Activated CD4-positive, alpha-beta memory T cell treated with anti-CD3 and anti-CD28 coated beads for 36 hours (primary cell): ENCODE results near the gene ATP2B1. TPM values are rescaled to one million over a fixed set of nuclear protein-coding genes. Genes with fewer than 3 reads are reported as not detected.

Experiments used
- CTCF ChIA-PET: fragments of 350-600 bp; sonication (Branson Sonifier 250); formaldehyde crosslinking; loops from one replicate; lab custom pipeline; 2021; ENCODE audit warnings: antibody characterized with exemption, inconsistent platforms; lab: Charles Lee
- POLR2A ChIA-PET: fragments of 350-600 bp; sonication (Branson Sonifier 250); formaldehyde crosslinking; loops from one replicate; lab custom pipeline; 2021; ENCODE audit warnings: antibody characterized with exemption; lab: Charles Lee
- DNase-seq: peaks from one replicate; pipeline ENCODE4 v3.0.0-alpha.2; 2020
- H3K27ac Mint-ChIP-seq: one replicate; pipeline ENCODE4 v1.8.0; 2021; ENCODE audit warnings: mixed read lengths
- H3K27me3 Mint-ChIP-seq: one replicate; pipeline ENCODE4 v1.8.0; 2021; ENCODE audit warnings: mixed read lengths
- H3K36me3 Mint-ChIP-seq: one replicate; pipeline ENCODE4 v1.8.0; 2021; ENCODE audit warnings: mixed read lengths
- H3K4me1 Mint-ChIP-seq: one replicate; pipeline ENCODE4 v1.8.0; 2021; ENCODE audit warnings: low read depth, mixed read lengths
- H3K4me3 Mint-ChIP-seq: one replicate; pipeline ENCODE4 v1.8.0; 2021; ENCODE audit warnings: mild to moderate bottlenecking, mixed read lengths
- H3K9me3 Mint-ChIP-seq: one replicate; pipeline ENCODE4 v1.8.0; 2021; ENCODE audit warnings: mixed read lengths
- intact Hi-C: fragments of 100-400 bp; cut with micrococcal nuclease; formaldehyde crosslinking; loops from one replicate; pipeline ENCODE4 v1.15.1; 2023
- total RNA-seq, 2 experiments: library from RNA; stranded (reverse); gene quantifications; one replicate each; pipeline ENCODE4 v1.2.3, GENCODE V29; 2021

ATP2B1 gene
- total RNA-seq, 2 experiments from 2014 or later = 22.6 to 24.8 TPM

DNA sequence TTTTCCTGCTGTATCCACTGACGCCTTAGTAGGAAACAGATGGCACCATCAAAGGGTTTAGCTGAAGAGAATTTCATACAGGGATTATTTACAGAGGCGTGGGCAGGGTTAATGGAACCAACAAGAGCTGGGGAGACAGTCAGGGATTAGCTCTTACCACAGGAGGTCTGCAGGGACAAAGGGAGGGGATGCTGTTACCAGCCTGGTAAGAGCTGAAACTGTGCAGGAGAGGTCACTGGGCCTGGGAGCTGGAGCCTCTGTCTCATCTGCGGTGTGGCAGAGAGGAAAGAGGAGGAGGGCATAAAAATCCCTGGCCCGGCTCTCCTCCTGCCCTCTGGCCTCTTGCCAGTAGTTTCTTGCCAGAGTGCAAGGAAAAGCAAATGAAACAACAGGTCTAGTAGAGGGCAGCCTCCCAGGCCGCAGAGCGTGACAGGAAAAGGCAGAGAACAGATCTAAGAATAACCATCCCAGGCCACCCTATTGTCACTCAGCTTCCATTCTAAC, 163.9 kb downstream of the ATP2B1 start:
- Mint-ChIP-seq H3K27me3 (no peaks in the 10 kb centered on the region), H3K36me3 (no peaks in the 10 kb centered on the region), H3K4me1 (peaks cover 4% of the 10 kb centered on the region), H3K9me3 (no peaks in the 10 kb centered on the region), H3K4me3 (no peak overlapping the region), H3K27ac (no peak overlapping the region)
- CTCF ChIA-PET = interaction anchor here (0.5 to 3.8 kb wide), 10 partner anchors 8 to 1365 kb away, joined by 3 to 34 read pairs (median 5); no protein-coding TSS in a partner anchor
- intact Hi-C loops = loop anchor here (5.0 to 10.0 kb wide), 6 partner anchors 318 to 1400 kb away; no protein-coding TSS in a partner anchor
- no peak for DNase-seq
- POLR2A ChIA-PET = no interaction called here

DNA sequence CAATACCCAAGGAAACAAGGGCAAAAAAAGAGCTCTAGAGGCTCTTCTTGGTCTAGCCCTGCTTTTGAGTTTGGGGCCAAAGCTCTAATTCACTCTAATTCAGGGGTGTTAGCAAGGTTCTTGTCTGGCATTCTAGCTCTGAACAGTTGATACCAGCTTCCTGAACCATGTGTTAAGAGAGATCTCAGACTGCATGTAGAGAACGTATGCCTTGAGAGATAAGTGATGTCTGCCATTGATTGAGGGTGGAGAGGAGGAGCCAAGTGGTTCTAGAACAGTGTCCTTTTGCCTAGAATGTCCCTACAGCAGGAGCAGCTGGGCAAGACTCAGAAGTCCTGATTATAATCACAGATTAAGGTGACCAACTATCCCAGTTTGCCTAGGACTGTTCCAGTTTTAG, 164.6 kb downstream of the ATP2B1 start:
- no peaks in the 10 kb centered on the region for H3K36me3 Mint-ChIP-seq
- peaks cover 4% of the 10 kb centered on the region for H3K4me1 Mint-ChIP-seq
- DNase-seq = no peak
- no peaks in the 10 kb centered on the region for H3K27me3 Mint-ChIP-seq
- H3K9me3 Mint-ChIP-seq = no peaks in the 10 kb centered on the region
- ChIA-PET CTCF (interaction anchor here (0.5 to 3.8 kb wide), 24 partner anchors 9 to 1366 kb away, joined by 3 to 34 read pairs (median 4); no protein-coding TSS in a partner anchor), POLR2A (no interaction called here)
- intact Hi-C loops = loop anchor here (5.0 to 10.0 kb wide), 6 partner anchors 318 to 1401 kb away; no protein-coding TSS in a partner anchor
- H3K27ac Mint-ChIP-seq = no peak overlapping the region
- no peak overlapping the region for H3K4me3 Mint-ChIP-seq

DNA sequence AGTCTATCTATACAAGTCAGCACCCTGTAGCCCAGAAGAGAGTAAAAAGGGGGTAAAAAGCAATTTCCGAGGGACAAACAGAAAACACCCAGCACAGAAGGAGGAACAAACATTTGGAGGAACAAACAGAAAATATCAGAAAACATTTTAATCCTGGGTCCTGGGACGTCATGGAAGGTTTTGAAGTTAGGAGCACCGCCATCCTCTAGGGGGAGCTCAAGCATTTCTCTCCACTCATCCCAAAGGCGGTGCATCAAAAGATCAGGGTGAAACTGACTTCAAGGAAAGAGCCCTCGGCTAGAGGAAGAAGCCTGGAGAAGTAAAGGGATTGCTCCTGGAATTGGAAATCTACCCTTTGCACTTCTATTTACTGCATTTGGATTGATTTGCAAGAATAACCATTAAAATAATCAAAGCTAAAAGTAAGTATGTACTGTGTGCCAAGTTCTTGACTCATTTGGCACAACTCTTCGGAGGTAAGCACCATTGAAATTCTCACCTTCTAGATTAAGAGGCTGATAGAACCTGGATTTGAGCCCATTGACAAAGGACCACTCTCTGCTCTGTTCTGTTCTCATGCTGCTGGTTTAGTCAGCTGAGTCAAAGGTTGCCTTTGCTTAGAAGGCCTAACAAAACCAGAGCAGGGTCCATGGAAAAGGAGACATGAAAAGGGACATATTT, 165.6 kb downstream of the ATP2B1 start:
- no peaks in the 10 kb centered on the region for H3K36me3 Mint-ChIP-seq
- no peaks in the 10 kb centered on the region for H3K27me3 Mint-ChIP-seq
- no peak overlapping the region for H3K4me3 Mint-ChIP-seq
- H3K9me3 Mint-ChIP-seq = no peaks in the 10 kb centered on the region
- H3K27ac Mint-ChIP-seq = no peak overlapping the region
- DNase-seq = peak; percentile 75
- intact Hi-C loops = loop anchor here (1.0 to 10.0 kb wide), 9 partner anchors 166 to 1402 kb away; partner anchors contain the start of gene ATP2B1
- POLR2A ChIA-PET = no interaction called here
- CTCF ChIA-PET = interaction anchor here (0.6 to 3.8 kb wide), 29 partner anchors 9 to 1312 kb away, joined by 3 to 34 read pairs (median 4); no protein-coding TSS in a partner anchor
- peaks cover 4% of the 10 kb centered on the region for H3K4me1 Mint-ChIP-seq

DNA sequence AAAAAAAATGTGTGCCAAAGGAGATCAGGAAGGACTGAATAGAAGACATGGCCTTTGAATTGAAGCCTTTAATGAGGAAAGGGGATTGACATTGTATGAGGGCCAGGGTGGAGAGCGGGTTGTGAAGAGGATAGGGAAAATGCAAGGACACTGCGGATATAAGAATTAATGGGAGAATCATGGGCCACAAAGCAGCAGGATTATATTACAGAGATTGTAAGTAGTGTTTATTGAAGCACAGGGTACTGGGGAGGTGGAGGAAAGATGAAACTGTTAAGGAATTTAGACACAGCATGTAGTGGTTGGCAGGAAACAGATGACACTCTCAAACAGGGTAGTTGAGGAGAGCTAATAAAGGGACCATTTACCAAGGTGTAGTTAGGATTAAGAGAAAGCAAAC, 166.4 kb downstream of the ATP2B1 start:
- Mint-ChIP-seq H3K4me1 (peaks cover 4% of the 10 kb centered on the region), H3K27ac (no peak overlapping the region), H3K9me3 (no peaks in the 10 kb centered on the region), H3K36me3 (no peaks in the 10 kb centered on the region), H3K4me3 (no peak overlapping the region), H3K27me3 (no peaks in the 10 kb centered on the region)
- ChIA-PET CTCF (interaction anchor here (0.6 to 3.8 kb wide), 12 partner anchors 8 to 1312 kb away, joined by 3 to 34 read pairs (median 6); no protein-coding TSS in a partner anchor), POLR2A (no interaction called here)
- intact Hi-C loops = loop anchor here (2.0 to 10.0 kb wide), 8 partner anchors 167 to 1403 kb away; partner anchors contain the start of gene ATP2B1
- DNase-seq = no peak

DNA sequence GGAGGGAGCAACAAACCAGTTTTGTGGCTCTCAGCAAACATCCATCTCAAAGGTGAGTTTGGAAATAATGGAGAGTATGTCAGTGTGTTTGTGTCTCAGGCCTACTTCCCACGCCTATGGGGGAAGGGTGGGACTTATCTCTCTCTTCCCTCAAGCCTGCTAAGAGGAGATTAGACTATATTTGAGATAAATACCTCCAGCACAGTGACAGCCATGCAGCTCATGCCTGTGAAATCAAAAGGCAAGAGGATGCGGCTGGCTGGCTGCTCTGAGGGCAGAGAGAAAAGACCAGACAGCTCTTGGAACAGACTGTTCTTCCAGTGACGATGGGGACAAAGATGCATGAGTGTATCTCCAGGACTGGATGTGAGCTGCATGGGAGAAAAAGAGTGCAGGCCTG, 168.1 kb downstream of the ATP2B1 start:
- CTCF ChIA-PET = interaction anchor here (1.2 kb wide), 1 partner anchor 1369 kb away, joined by 3 read pairs; no protein-coding TSS in a partner anchor
- H3K4me1 Mint-ChIP-seq = peaks cover 4% of the 10 kb centered on the region

DNA sequence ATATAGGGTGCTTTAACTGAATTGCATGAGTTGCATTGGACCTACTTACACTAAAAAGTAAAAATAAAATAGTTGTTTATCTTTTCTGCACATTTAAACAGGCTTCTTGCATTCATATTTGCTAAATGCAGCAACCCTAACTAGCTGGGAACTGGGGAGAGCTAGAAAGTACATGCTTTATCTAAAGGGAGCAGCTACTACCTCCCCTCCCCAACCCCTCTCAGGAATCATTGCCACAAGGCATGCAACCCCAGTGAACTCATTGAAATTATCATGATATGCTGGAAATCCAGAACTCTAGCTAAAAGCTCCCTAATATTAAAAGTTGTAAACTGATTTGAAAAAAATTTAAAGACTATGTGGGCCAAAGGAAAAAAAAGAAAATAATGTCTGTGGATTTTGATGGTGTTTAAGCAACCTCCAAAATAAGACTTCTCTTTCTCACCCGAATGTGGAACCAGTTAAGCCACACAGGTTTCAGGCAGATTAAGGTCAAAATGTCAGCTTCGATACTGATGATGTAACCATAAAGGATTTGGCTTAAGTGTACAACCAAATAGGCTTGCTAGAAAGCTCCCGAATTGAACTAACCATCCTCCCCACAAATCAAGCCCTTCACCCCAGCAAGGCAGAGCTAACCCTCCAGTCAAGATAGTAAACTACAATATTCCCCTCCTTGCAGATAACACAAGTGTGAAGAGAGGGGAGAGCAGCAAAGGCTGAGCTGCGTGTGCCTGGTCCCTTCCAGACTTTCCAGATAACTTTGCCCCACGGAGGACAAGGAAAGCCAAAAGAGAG, 169.0 kb downstream of the ATP2B1 start:
- H3K4me3 Mint-ChIP-seq = no peak overlapping the region
- ChIA-PET POLR2A (no interaction called here), CTCF (interaction anchor here (1.1 to 1.2 kb wide), 2 partner anchors 563 to 1370 kb away, joined by 3 read pairs; no protein-coding TSS in a partner anchor)
- no peak overlapping the region for H3K27ac Mint-ChIP-seq
- DNase-seq = no peak
- intact Hi-C loops = loop anchor here (5.0 to 10.0 kb wide), 6 partner anchors 323 to 1405 kb away; no protein-coding TSS in a partner anchor
- H3K36me3 Mint-ChIP-seq = no peaks in the 10 kb centered on the region
- H3K27me3 Mint-ChIP-seq = no peaks in the 10 kb centered on the region
- peaks cover 4% of the 10 kb centered on the region for H3K4me1 Mint-ChIP-seq
- H3K9me3 Mint-ChIP-seq = no peaks in the 10 kb centered on the region

More for the DNA sequence above, 168.1 kb downstream of the ATP2B1 start:
- POLR2A ChIA-PET = interaction anchor here (0.6 kb wide), 1 partner anchor 564 kb away, joined by 5 read pairs; no protein-coding TSS in a partner anchor
- intact Hi-C loops = loop anchor here (5.0 to 10.0 kb wide), 6 partner anchors 322 to 1404 kb away; no protein-coding TSS in a partner anchor
- H3K9me3 Mint-ChIP-seq = no peaks in the 10 kb centered on the region
- H3K27me3 Mint-ChIP-seq = no peaks in the 10 kb centered on the region
- H3K36me3 Mint-ChIP-seq = no peaks in the 10 kb centered on the region
- H3K27ac Mint-ChIP-seq = no peak overlapping the region
- no peak overlapping the region for H3K4me3 Mint-ChIP-seq
- DNase-seq = no peak

DNA sequence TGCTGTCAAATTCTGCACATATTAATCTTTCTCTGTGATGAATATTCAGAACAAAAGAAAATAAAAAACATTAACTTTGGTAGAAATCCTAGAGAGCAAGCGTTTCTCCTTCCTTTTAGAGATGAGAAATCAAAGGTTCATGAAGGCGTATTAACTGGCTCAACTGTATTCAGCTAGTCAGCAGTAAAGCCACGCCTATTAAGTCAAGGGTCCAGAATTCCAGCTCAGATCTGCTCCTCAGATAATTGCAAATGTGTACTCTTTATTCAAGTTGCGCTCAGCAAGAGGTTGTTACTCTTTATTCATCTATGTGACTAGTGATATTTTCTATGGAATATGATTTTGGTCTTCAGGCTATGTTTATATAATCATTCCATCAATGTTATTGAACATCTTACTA, 169.7 kb downstream of the ATP2B1 start:
- POLR2A ChIA-PET = no interaction called here
- Mint-ChIP-seq H3K4me3 (no peak overlapping the region), H3K27ac (no peak overlapping the region), H3K27me3 (no peaks in the 10 kb centered on the region), H3K36me3 (no peaks in the 10 kb centered on the region), H3K9me3 (no peaks in the 10 kb centered on the region), H3K4me1 (peaks cover 4% of the 10 kb centered on the region)
- DNase-seq = no peak
- intact Hi-C loops = no loop called here
- CTCF ChIA-PET = interaction anchor here (1.1 kb wide), 1 partner anchor 564 kb away, joined by 3 read pairs; no protein-coding TSS in a partner anchor

Other genes with a start within 250 kb of the ATP2B1 start
- 1 to 10 TPM; 5.8 to 6.0 TPM for gene GALNT4, start 184.0 kb downstream of the ATP2B1 start, total RNA-seq
- gene POC1B, start 182.8 kb downstream of the ATP2B1 start, total RNA-seq = 10 to 100 TPM; 38.2 to 40.9 TPM